Measurements from ENCODE around the gene ALOX5AP. TPM values are rescaled to one million over a fixed set of nuclear protein-coding genes. Genes with fewer than 3 reads are reported as not detected.
"Not testable (repeated sequence)": the region's sequence is repeated elsewhere in the genome, so short reads cannot be mapped to it uniquely, and the experiment has no call there.

Gene ALOX5AP
- polyA plus RNA-seq, 1 experiment = 0.11 TPM

GRCh38 chr13:30744681-30745077, 9.3 kb downstream of the ALOX5AP start:
- DNase-seq (ENCODE audit: low read depth) = no peak
- TF ChIP-seq CTCF (IDR thresholded peaks at IDR 0.05; ENCODE audit: insufficient read depth, low read depth, low read length) = no peak
- Histone ChIP-seq H3K27me3 (ENCODE audit: control insufficient read depth, insufficient read depth, low read length) (no peaks in the 10 kb centered on the region; the same call in none of the 2 replicates), H3K4me3 (ENCODE audit: low read depth, low read length) (no peak overlapping the region), H3K36me3 (ENCODE audit: control insufficient read depth, insufficient read depth, low read length) (no peaks in the 10 kb centered on the region)
- POLR2A ChIA-PET = no interaction called here
- CTCF ChIA-PET = no interaction called here

- POLR2A ChIA-PET = no interaction called here
- Histone ChIP-seq H3K36me3 (ENCODE audit: control insufficient read depth, insufficient read depth, low read length) (no peaks in the 10 kb centered on the region), H3K27me3 (ENCODE audit: control insufficient read depth, insufficient read depth, low read length) (no peaks in the 10 kb centered on the region; the same call in none of the 2 replicates), H3K4me3 (ENCODE audit: low read depth, low read length) (no peak overlapping the region)
- no peak for TF ChIP-seq CTCF (IDR thresholded peaks at IDR 0.05; ENCODE audit: insufficient read depth, low read depth, low read length)
- CTCF ChIA-PET = interaction anchor here (0.9 to 1.7 kb wide), 2 partner anchors 11 to 65 kb away, joined by 3 to 4 read pairs; no protein-coding TSS in a partner anchor
- no peak for DNase-seq (ENCODE audit: low read depth)
Measured at GRCh38 chr13:30745906-30746686, 10.8 kb downstream of the ALOX5AP start.

GRCh38 chr13:30746791-30747190, 11.4 kb downstream of the ALOX5AP start:
- TF ChIP-seq CTCF (IDR thresholded peaks at IDR 0.05; ENCODE audit: insufficient read depth, low read depth, low read length) = no peak
- DNase-seq (ENCODE audit: low read depth) = no peak
- Histone ChIP-seq H3K36me3 (ENCODE audit: control insufficient read depth, insufficient read depth, low read length) (no peaks in the 10 kb centered on the region), H3K27me3 (ENCODE audit: control insufficient read depth, insufficient read depth, low read length) (no peaks in the 10 kb centered on the region; the same call in none of the 2 replicates), H3K4me3 (ENCODE audit: low read depth, low read length) (no peak overlapping the region)
- ChIA-PET POLR2A (no interaction called here), CTCF (interaction anchor here (0.9 to 1.7 kb wide), 2 partner anchors 10 to 65 kb away, joined by 3 to 4 read pairs; no protein-coding TSS in a partner anchor)

GRCh38 chr13:30747845-30748244, 12.5 kb downstream of the ALOX5AP start:
- H3K27me3 ChIP-seq (ENCODE audit: control insufficient read depth, insufficient read depth, low read length); H3K36me3 ChIP-seq (ENCODE audit: control insufficient read depth, insufficient read depth, low read length); DNase-seq (ENCODE audit: low read depth); H3K4me3 ChIP-seq (ENCODE audit: low read depth, low read length); CTCF ChIA-PET; POLR2A ChIA-PET: not testable (repeated sequence)

- CTCF ChIA-PET = no interaction called here
- Histone ChIP-seq H3K36me3 (ENCODE audit: control insufficient read depth, insufficient read depth, low read length) (no peaks in the 10 kb centered on the region), H3K27me3 (ENCODE audit: control insufficient read depth, insufficient read depth, low read length) (no peaks in the 10 kb centered on the region; the same call in none of the 2 replicates), H3K4me3 (ENCODE audit: low read depth, low read length) (no peak overlapping the region)
- DNase-seq (ENCODE audit: low read depth) = no peak
- POLR2A ChIA-PET = no interaction called here
- no peak for TF ChIP-seq CTCF (IDR thresholded peaks at IDR 0.05; ENCODE audit: insufficient read depth, low read depth, low read length)
Measured at GRCh38 chr13:30748717-30749116, 13.4 kb downstream of the ALOX5AP start.
